K562 (cell line): ENCODE data around the gene CBFA2T3. TPM values are rescaled to one million over a fixed set of nuclear protein-coding genes. Genes with fewer than 3 reads are reported as not detected.

ENCODE experiments used
- ATAC-seq: fragments of 200-7000 bp; cut with Tn5 transposase; 3 replicates; pipeline ENCODE4 v1.9.1; 2020; ENCODE audit warnings: moderate library complexity
- BruUV-seq: library from RNA; stranded (reverse); fragments of 400-500 nt; replicated peaks from 2 replicates; lab custom pipeline; 2021; lab: Mats Ljungman, UMichigan
- CTCF ChIA-PET: fragments of 300-600 bp; formaldehyde crosslinking; extraction: SDS; loops from one replicate; lab custom pipeline; 2021; ENCODE audit warnings: low intra/inter-chr PET ratio; lab: Yijun Ruan, JAX
- POLR2A ChIA-PET: fragments of 300-600, 350-650 bp; sonication (Branson Sonifier 250); formaldehyde crosslinking; extraction: SDS; loops from one replicate; lab custom pipeline; 2021; ENCODE audit warnings: antibody characterized with exemption, inconsistent platforms; lab: Yijun Ruan, JAX
- DNase-seq, 4 experiments: peaks; one replicate each; pipeline versions ENCODE4 v3.0.0 to v3.0.0-alpha.2; 2011 to 2018; ENCODE audit warnings: low spot score in 3 of 4, mixed read lengths in 3 of 4; ENCODE audit errors: extremely low read depth in 1 of 4
- FAIRE-seq: peaks from 2 replicates; lab custom pipeline; 2011; peaks lifted over from hg19 to GRCh38; lab: Jason Lieb, UNC
- H2AFZ ChIP-seq: 2 replicates; pipeline ENCODE4 v1.6.0; 2011; ENCODE audit warnings: low read depth, low read length, control low read depth, inconsistent platforms
- H3K27ac ChIP-seq: fragments of 200-600 bp; 3 replicates; pipeline ENCODE4 v1.8.0; 2011; ENCODE audit warnings: low read depth, mild to moderate bottlenecking, control low read depth, inconsistent platforms, low read length, moderate library complexity, mixed read lengths; ENCODE audit errors: extremely low read depth
- H3K27me3 ChIP-seq, 2 experiments: fragments of 300-600 bp in 1 of 2; 2 replicates in 1 of 2; 3 replicates in 1 of 2; pipeline versions ENCODE4 v1.6.0 to v1.8.0; 2011; ENCODE audit warnings: inconsistent platforms in 2 of 2, low read length in 2 of 2, mild to moderate bottlenecking in 1 of 2, mixed read lengths in 1 of 2, moderate library complexity in 1 of 2; ENCODE audit not compliant: control insufficient read depth in 2 of 2, insufficient read depth in 2 of 2
- H3K36me3 ChIP-seq: fragments of 300-600 bp; 3 replicates; pipeline ENCODE4 v1.8.0; 2011; ENCODE audit warnings: mild to moderate bottlenecking, low read length, inconsistent platforms; ENCODE audit not compliant: control insufficient read depth, insufficient read depth
- H3K4me1 ChIP-seq, 2 experiments: fragments of 200-600 bp in 1 of 2; replicated peaks in 1 of 2; 2 replicates in 1 of 2; 3 replicates in 1 of 2; pipeline versions ENCODE4 v1.5.1 to v1.8.0; 2011; ENCODE audit warnings: inconsistent platforms in 2 of 2, low read length in 2 of 2, mild to moderate bottlenecking in 1 of 2, mixed read lengths in 1 of 2, moderate library complexity in 1 of 2; ENCODE audit not compliant: control insufficient read depth in 2 of 2, insufficient read depth in 2 of 2
- H3K4me2 ChIP-seq: 2 replicates; pipeline ENCODE4 v1.6.1; 2011; ENCODE audit warnings: low read length, control low read depth, inconsistent platforms, mixed read lengths; ENCODE audit not compliant: insufficient read depth
- H3K4me3 ChIP-seq: fragments of 200-600 bp; sonication (generic), shearing (Covaris generic); 2 replicates; pipeline ENCODE4 v1.5.1; 2016; ENCODE audit warnings: control low read depth, inconsistent platforms
- H3K79me2 ChIP-seq: fragments of 200-600 bp; 3 replicates; pipeline ENCODE4 v1.8.0; 2011; ENCODE audit warnings: low read length, inconsistent platforms; ENCODE audit not compliant: control insufficient read depth, insufficient read depth
- H3K9ac ChIP-seq, 2 experiments: 2 replicates each; pipeline versions ENCODE4 v1.6.0 to v1.6.1; 2011; ENCODE audit warnings: low read depth in 2 of 2, low read length in 2 of 2, control low read depth in 1 of 2, inconsistent platforms in 1 of 2, mild to moderate bottlenecking in 1 of 2, mixed read lengths in 1 of 2; ENCODE audit not compliant: insufficient read depth in 1 of 2
- H3K9me1 ChIP-seq: one replicate; pipeline ENCODE4 v1.6.0; 2011; ENCODE audit warnings: inconsistent platforms, mild to moderate bottlenecking, low read length, moderate library complexity; ENCODE audit not compliant: control insufficient read depth, insufficient read depth
- H3K9me3 ChIP-seq: replicated peaks from 2 replicates; pipeline ENCODE4 v1.5.1; 2011; ENCODE audit warnings: low read depth, low read length, inconsistent platforms; ENCODE audit not compliant: control insufficient read depth, insufficient read depth
- H4K20me1 ChIP-seq: replicated peaks from 2 replicates; pipeline ENCODE4 v1.6.1; 2011; ENCODE audit warnings: low read length, inconsistent platforms, mixed read lengths; ENCODE audit not compliant: control insufficient read depth, insufficient read depth
- ETV1 ChIP-seq: fragments of 450-650 bp; conservative IDR thresholded peaks from 2 replicates; pipeline ENCODE4 v1.6.1; 2016; ENCODE audit warnings: missing genetic modification characterization, control low read depth, low read depth, missing compliant biosample characterization
- ILK ChIP-seq: fragments of 450-650 bp; IDR thresholded peaks from 2 replicates; pipeline ENCODE4 v1.6.1; 2016; ENCODE audit warnings: missing genetic modification characterization, low read depth, mild to moderate bottlenecking, missing compliant biosample characterization, moderate library complexity, borderline replicate concordance
- POU5F1 ChIP-seq: fragments of 150-350 bp; IDR thresholded peaks from 2 replicates; pipeline ENCODE4 v1.6.1; 2014; ENCODE audit warnings: borderline replicate concordance, low read length, low read depth, mild to moderate bottlenecking; ENCODE audit not compliant: partially characterized antibody
- TAF1 ChIP-seq: IDR thresholded peaks from 2 replicates; pipeline ENCODE4 v1.6.1; 2011; ENCODE audit warnings: mild to moderate bottlenecking, low read length, moderate library complexity; ENCODE audit not compliant: insufficient read depth, control insufficient read depth, severe bottlenecking; ENCODE audit errors: extremely low read depth
- ZNF76 ChIP-seq: fragments of 250-450 bp; sonication (Bioruptor Pico); IDR thresholded peaks from 2 replicates; pipeline ENCODE4 v1.4.0; 2020; ENCODE audit warnings: mild to moderate bottlenecking, moderate library complexity, borderline replicate concordance
- WGBS: fragments of 100-300 bp; shearing (Covaris generic); methylation state at CpG from one replicate; pipeline ENCODE4 v1.1.6; 2016; ENCODE audit warnings: low coverage, mixed read lengths; ENCODE audit not compliant: insufficient coverage; ENCODE audit errors: missing lambda C conversion rate; 5-methylcytosine and 5-hydroxymethylcytosine counted together
- in situ Hi-C: fragments of 300-500 bp; cut with MboI; formaldehyde crosslinking; loops from 4 replicates; pipeline ENCODE4 v1.15.0; 2018; ENCODE audit warnings: inconsistent platforms, mixed read lengths
- intact Hi-C: fragments of 100-400 bp; cut with micrococcal nuclease; formaldehyde crosslinking; loops from 2 replicates; pipeline ENCODE4 v1.14.2; 2022
- polyA plus RNA-seq, 8 experiments: library from polyadenylated mRNA; depleted of rRNA in 4 of 8; stranded (reverse) in 5 of 8; unstranded in 3 of 8; fragments of >200 nt; fragmentation: Nextera tagmentation in 2 of 8; fragmentation: Illumina TruSeq in 1 of 8; extraction: Ambion mirVana in 2 of 8; extraction: Trizol in 1 of 8; gene quantifications; 2 replicates each; pipeline versions ENCODE4 v1.2.1 to v1.2.3, GENCODE V29; 2011 to 2014; ENCODE audit warnings: inconsistent platforms in 1 of 8, missing spikeins in 1 of 8
- total RNA-seq, 7 experiments: library from RNA; depleted of rRNA in 6 of 7; stranded (reverse); fragments of >200 nt in 6 of 7; fragmentation: Illumina TruSeq in 2 of 7; extraction: Trizol in 2 of 7; gene quantifications; 2 replicates each; pipeline versions ENCODE4 v1.2.1 to v1.2.3, GENCODE V29; 2011 to 2021; ENCODE audit warnings: low replicate concordance in 1 of 7

The CBFA2T3 gene
- total and polyA plus RNA-seq, 9 of the 15 experiments (the other 6 are each of a cell fraction or from before 2014, with no cell fraction given), result 2.3 to 145 (median 6.7) TPM

DNA sequence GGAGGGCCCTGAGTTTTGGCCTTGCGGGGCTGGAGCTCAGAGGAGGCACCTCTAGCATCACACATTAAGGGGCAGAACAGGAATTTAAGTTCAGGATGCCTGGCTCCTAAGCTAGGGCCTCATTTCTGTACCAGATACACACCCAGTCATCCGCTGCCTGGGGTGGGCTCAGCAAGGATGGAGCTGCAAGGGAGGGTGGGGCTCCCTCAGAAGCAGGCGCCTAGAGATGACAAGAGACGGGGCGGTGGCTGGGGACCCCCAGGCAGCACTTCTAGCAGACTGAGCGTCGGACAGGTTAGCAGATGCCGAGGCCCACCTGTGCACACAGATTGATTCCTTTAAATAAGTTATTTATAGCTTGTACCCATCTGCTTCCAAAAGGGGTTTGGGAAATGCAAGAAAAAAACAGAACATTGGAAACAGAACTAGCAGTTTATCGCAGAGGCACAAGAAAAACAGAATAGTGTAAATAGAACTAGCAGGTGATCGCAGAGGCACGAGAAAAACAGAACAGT, 47.6 kb upstream of the CBFA2T3 start:
- CTCF ChIA-PET, result no interaction called here
- BruUV-seq, result no TSS peak
- Histone ChIP-seq H3K4me2 (no peak overlapping the region), H2AFZ (no peak overlapping the region), H3K9me3 (no peaks in the 10 kb centered on the region), H3K9ac (no peak overlapping the region), H3K9me1 (no peaks in the 10 kb centered on the region), H4K20me1 (no peaks in the 10 kb centered on the region), H3K4me1 (peaks cover 34 to 38% of the 10 kb centered on the region in 2 experiments), H3K79me2 (0 out of 3 replicates have a peak, but pooled peaks cover 4% of the 10 kb centered on the region), H3K4me3 (no peak overlapping the region), H3K27me3 (no peaks in the 10 kb centered on the region), H3K36me3 (no peaks in the 10 kb centered on the region), H3K27ac (no peak overlapping the region)
- FAIRE-seq (no peak), ATAC-seq (no peak), DNase-seq (no peak)
- intact Hi-C loops (no loop called here), in situ Hi-C loops (no loop called here)
- 49% methylated on average over 11 of the region's 11 CpGs for WGBS
- POLR2A ChIA-PET, result interaction anchor here (0.6 to 1.1 kb wide), 3 partner anchors 11 to 28 kb away, joined by 3 to 6 read pairs (median 3); no protein-coding TSS in a partner anchor
- no peak for TF ChIP-seq ZNF76
- no peak for TF ChIP-seq ILK (tag)
- TF ChIP-seq POU5F1, result no peak
- no peak for TF ChIP-seq ETV1 (tag)
- TF ChIP-seq TAF1, result no peak
